ENCODE measurements around the gene KCNC1.

Gene KCNC1

DNA sequence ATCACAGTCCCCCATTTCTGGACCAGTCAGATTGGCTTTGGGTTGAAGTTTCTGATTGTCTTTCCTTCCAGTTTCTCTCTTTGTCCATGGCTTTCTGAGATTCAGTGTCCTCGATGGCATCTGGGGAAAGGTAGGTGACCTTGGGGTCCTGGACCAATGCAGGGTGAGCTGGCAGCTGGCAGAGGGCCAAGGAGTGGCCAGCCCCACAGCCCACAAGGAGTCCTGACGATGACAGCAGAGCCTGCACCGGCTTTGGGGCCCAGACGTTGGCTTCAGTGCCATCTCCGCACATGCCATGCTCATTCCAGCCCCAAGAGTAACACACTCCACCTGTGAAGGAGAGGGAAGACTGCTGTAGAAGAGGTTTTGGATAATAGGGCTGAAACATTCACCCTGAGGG lies 53.5 kb downstream of the KCNC1 start:
- H3K9me3 ChIP-seq (ENCODE audit: control insufficient read depth in 2 of 2, low read length in 2 of 2): no peaks in the 10 kb centered on the region
- no peak overlapping the region for H3K9ac ChIP-seq (ENCODE audit: low read depth in 1 of 2, low read length in 2 of 2)
- H3K36me3 ChIP-seq (ENCODE audit: control insufficient read depth in 2 of 2, insufficient read depth in 2 of 2, low read length in 2 of 2): peaks cover 0 to 4% of the 10 kb centered on the region in 2 donors
- H3K27me3 ChIP-seq (ENCODE audit: control insufficient read depth in 2 of 2, insufficient read depth in 2 of 2, low read length in 2 of 2): no peaks in the 10 kb centered on the region
- no peaks in the 10 kb centered on the region for H3K4me1 ChIP-seq (ENCODE audit: control insufficient read depth in 2 of 2, insufficient read depth in 2 of 2, low read length in 2 of 2)
- no peak overlapping the region for H3K27ac ChIP-seq (ENCODE audit: low read depth in 2 of 2, low read length in 2 of 2)
- H3K4me3 ChIP-seq (ENCODE audit: low read length in 2 of 2): no peak overlapping the region

DNA sequence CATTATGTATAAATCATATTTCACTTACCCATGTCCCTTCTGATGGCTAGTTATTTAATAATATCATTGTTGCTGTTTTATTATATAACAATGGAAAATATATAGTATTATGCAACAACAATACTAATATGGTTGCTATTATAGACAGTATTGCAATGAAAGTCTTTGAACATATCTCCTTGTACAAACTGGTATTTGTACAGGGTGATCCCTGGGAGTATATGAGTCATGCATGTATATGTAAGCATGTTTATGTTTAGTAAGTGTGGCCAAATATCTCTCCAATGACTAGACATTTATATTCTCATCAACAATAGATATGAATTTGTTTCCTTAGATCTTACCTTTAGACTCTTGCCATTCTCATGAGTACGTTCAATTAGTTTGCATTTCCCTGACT lies 55.9 kb downstream of the KCNC1 start:
- H3K9ac ChIP-seq (ENCODE audit: low read depth in 1 of 2, low read length in 2 of 2): no peak overlapping the region
- no peaks in the 10 kb centered on the region for H3K4me1 ChIP-seq (ENCODE audit: control insufficient read depth in 2 of 2, insufficient read depth in 2 of 2, low read length in 2 of 2)
- no peak overlapping the region for H3K4me3 ChIP-seq (ENCODE audit: low read length in 2 of 2)
- H3K27ac ChIP-seq (ENCODE audit: low read depth in 2 of 2, low read length in 2 of 2): no peak overlapping the region
- peaks cover 0 to 4% of the 10 kb centered on the region in 2 donors for H3K36me3 ChIP-seq (ENCODE audit: control insufficient read depth in 2 of 2, insufficient read depth in 2 of 2, low read length in 2 of 2)
- H3K27me3 ChIP-seq (ENCODE audit: control insufficient read depth in 2 of 2, insufficient read depth in 2 of 2, low read length in 2 of 2): no peaks in the 10 kb centered on the region
- H3K9me3 ChIP-seq (ENCODE audit: control insufficient read depth in 2 of 2, low read length in 2 of 2): no peaks in the 10 kb centered on the region

DNA sequence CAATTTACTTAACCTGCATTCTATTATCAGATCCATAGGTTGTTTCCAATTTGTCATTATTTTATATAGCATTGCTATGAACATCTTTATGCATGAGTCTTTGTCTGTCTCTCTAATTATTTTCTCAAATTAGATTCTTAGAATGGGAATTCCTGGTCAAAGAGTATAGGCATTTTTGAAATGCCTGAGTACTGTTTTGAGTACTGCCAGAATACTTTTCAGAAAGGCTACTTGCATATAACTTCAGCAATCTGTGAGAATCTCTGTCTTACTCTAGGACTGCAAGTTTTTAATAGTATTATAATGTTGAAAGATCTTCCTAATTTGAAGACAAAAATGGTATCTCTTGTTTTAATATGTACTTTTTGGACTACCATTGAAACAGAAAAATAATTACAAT lies 56.6 kb downstream of the KCNC1 start:
- no peak overlapping the region for H3K9ac ChIP-seq (ENCODE audit: low read depth in 1 of 2, low read length in 2 of 2)
- no peaks in the 10 kb centered on the region for H3K4me1 ChIP-seq (ENCODE audit: control insufficient read depth in 2 of 2, insufficient read depth in 2 of 2, low read length in 2 of 2)
- peaks cover 0 to 4% of the 10 kb centered on the region in 2 donors for H3K36me3 ChIP-seq (ENCODE audit: control insufficient read depth in 2 of 2, insufficient read depth in 2 of 2, low read length in 2 of 2)
- H3K4me3 ChIP-seq (ENCODE audit: low read length in 2 of 2): no peak overlapping the region
- no peak overlapping the region for H3K27ac ChIP-seq (ENCODE audit: low read depth in 2 of 2, low read length in 2 of 2)
- H3K27me3 ChIP-seq (ENCODE audit: control insufficient read depth in 2 of 2, insufficient read depth in 2 of 2, low read length in 2 of 2): no peaks in the 10 kb centered on the region
- H3K9me3 ChIP-seq (ENCODE audit: control insufficient read depth in 2 of 2, low read length in 2 of 2): no peaks in the 10 kb centered on the region

DNA sequence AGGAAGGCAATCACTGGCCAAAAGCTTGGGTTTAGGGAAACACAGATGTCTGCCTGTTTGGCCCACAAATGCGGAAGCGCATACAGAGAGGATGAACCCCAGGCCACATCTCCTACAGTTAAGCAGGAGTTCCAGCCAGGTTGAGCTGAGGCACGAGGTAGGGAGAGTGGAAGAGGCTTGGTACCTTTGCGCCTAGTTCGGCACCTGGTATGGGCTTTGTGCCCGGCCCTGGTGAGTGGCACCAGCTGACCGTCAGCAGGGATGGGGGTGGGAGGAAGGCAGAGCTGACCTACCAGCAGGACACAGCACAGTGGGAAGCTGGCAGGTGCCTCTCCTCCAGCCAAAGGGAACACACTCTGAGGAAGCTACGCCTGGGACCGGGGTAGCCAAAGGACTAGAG lies 57.6 kb downstream of the KCNC1 start:
- Histone ChIP-seq H3K4me3 (ENCODE audit: low read length in 2 of 2) (no peak overlapping the region), H3K4me1 (ENCODE audit: control insufficient read depth in 2 of 2, insufficient read depth in 2 of 2, low read length in 2 of 2) (no peaks in the 10 kb centered on the region), H3K27ac (ENCODE audit: low read depth in 2 of 2, low read length in 2 of 2) (no peak overlapping the region), H3K27me3 (ENCODE audit: control insufficient read depth in 2 of 2, insufficient read depth in 2 of 2, low read length in 2 of 2) (no peaks in the 10 kb centered on the region), H3K9me3 (ENCODE audit: control insufficient read depth in 2 of 2, low read length in 2 of 2) (no peaks in the 10 kb centered on the region), H3K9ac (ENCODE audit: low read depth in 1 of 2, low read length in 2 of 2) (no peak overlapping the region), H3K36me3 (ENCODE audit: control insufficient read depth in 2 of 2, insufficient read depth in 2 of 2, low read length in 2 of 2) (peaks cover 0 to 2% of the 10 kb centered on the region in 2 donors)

DNA sequence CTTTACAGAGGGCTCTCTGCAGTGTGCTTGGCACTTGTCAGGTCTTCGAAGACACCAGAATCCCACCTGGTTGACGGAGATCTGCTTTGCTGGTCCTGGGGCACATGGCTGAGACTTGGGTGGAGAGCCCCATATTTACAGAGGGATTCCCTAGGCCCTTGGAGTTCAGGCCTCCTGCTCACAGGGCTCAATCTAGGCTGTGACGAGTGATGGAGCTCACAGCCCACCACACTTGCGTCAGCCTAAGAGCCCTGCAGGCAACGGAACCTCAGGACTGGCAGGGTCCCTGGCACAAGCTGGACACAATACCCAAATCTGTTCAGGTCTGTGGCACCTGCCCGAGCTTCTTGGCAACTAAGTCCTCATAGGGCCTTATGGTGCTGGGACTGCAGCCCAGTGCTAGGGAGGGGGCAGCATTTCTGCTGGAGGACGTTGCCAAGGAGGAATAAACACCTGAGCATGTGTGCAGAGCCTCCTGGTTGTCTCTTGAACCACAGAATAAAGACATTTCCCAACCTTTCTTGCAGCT lies 59.1 kb downstream of the KCNC1 start:
- no peaks in the 10 kb centered on the region for H3K4me1 ChIP-seq (ENCODE audit: control insufficient read depth in 2 of 2, insufficient read depth in 2 of 2, low read length in 2 of 2)
- no peaks in the 10 kb centered on the region for H3K9me3 ChIP-seq (ENCODE audit: control insufficient read depth in 2 of 2, low read length in 2 of 2)
- H3K27ac ChIP-seq (ENCODE audit: low read depth in 2 of 2, low read length in 2 of 2): no peak overlapping the region
- H3K9ac ChIP-seq (ENCODE audit: low read depth in 1 of 2, low read length in 2 of 2): no peak overlapping the region
- no peaks in the 10 kb centered on the region for H3K36me3 ChIP-seq (ENCODE audit: control insufficient read depth in 2 of 2, insufficient read depth in 2 of 2, low read length in 2 of 2)
- H3K4me3 ChIP-seq (ENCODE audit: low read length in 2 of 2): no peak overlapping the region
- H3K27me3 ChIP-seq (ENCODE audit: control insufficient read depth in 2 of 2, insufficient read depth in 2 of 2, low read length in 2 of 2): no peaks in the 10 kb centered on the region

DNA sequence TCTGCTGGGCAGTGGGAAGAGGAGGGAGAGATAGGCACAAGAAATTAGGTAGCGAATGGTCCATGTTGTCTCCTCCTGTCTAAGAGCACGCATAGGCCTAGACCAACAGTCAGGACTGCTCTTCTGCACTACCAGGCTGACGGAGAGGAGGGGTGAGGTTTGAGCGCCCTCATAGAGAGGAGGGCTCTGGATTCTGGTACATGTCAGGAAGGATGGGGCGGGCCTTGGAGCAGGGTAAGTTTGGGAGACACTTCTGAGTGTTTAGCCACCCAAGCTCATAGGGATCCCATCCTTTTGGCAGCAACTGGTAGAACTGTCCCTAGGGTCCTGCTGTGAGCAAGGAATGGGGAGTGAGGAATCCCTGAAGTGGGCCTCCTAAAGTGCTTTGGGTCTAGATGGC lies 60.4 kb downstream of the KCNC1 start:
- no peak overlapping the region for H3K27ac ChIP-seq (ENCODE audit: low read depth in 2 of 2, low read length in 2 of 2)
- no peak overlapping the region for H3K4me3 ChIP-seq (ENCODE audit: low read length in 2 of 2)
- no peaks in the 10 kb centered on the region for H3K4me1 ChIP-seq (ENCODE audit: control insufficient read depth in 2 of 2, insufficient read depth in 2 of 2, low read length in 2 of 2)
- no peaks in the 10 kb centered on the region for H3K36me3 ChIP-seq (ENCODE audit: control insufficient read depth in 2 of 2, insufficient read depth in 2 of 2, low read length in 2 of 2)
- H3K9ac ChIP-seq (ENCODE audit: low read depth in 1 of 2, low read length in 2 of 2): no peak overlapping the region
- H3K27me3 ChIP-seq (ENCODE audit: control insufficient read depth in 2 of 2, insufficient read depth in 2 of 2, low read length in 2 of 2): no peaks in the 10 kb centered on the region
- no peaks in the 10 kb centered on the region for H3K9me3 ChIP-seq (ENCODE audit: control insufficient read depth in 2 of 2, low read length in 2 of 2)

DNA sequence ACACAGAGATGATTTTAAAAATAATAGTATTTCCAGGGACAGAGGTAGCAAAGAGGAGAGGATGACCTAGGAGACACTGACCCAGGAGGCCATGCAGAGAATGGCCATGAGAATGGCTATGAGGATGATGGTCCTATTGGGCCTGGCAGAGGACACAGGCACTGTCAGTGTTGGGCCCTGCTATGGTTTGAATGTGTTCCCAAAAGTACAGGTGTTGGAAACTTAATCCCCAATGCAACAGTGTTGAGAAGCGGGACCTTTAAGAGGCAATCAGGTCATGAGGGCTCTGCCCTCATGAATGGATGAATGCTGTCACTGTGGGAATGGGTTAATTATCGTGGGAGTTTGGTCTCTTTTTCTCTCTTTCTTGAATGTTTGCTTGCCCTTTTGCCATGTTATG lies 61.6 kb downstream of the KCNC1 start:
- Histone ChIP-seq H3K9ac (ENCODE audit: low read depth in 1 of 2, low read length in 2 of 2) (no peak overlapping the region), H3K4me1 (ENCODE audit: control insufficient read depth in 2 of 2, insufficient read depth in 2 of 2, low read length in 2 of 2) (no peaks in the 10 kb centered on the region), H3K27me3 (ENCODE audit: control insufficient read depth in 2 of 2, insufficient read depth in 2 of 2, low read length in 2 of 2) (no peaks in the 10 kb centered on the region), H3K27ac (ENCODE audit: low read depth in 2 of 2, low read length in 2 of 2) (no peak overlapping the region), H3K9me3 (ENCODE audit: control insufficient read depth in 2 of 2, low read length in 2 of 2) (no peaks in the 10 kb centered on the region), H3K36me3 (ENCODE audit: control insufficient read depth in 2 of 2, insufficient read depth in 2 of 2, low read length in 2 of 2) (no peaks in the 10 kb centered on the region), H3K4me3 (ENCODE audit: low read length in 2 of 2) (no peak overlapping the region)

DNA sequence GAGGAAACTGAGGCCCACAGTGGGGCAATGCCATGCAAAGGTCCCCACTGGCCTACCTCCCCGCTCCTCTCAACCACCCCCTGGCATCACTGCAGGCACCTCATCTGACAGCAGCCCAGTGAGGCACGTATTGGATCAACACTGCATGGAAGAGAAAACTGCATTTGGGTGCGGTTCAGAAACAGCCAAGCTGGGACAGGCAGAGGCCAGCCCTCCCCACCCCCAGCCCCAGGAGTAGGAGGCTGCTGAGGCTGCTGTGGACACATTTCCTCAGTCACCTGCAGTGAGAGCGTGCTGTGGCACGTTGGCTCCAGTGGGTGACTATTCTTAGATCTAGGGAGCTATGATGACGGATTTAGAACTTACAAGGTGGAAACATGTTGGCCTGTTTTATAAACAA lies 63.7 kb downstream of the KCNC1 start:
- Histone ChIP-seq H3K9ac (ENCODE audit: low read depth in 1 of 2, low read length in 2 of 2) (no peak overlapping the region), H3K9me3 (ENCODE audit: control insufficient read depth in 2 of 2, low read length in 2 of 2) (no peaks in the 10 kb centered on the region), H3K4me3 (ENCODE audit: low read length in 2 of 2) (no peak overlapping the region), H3K27ac (ENCODE audit: low read depth in 2 of 2, low read length in 2 of 2) (no peak overlapping the region), H3K36me3 (ENCODE audit: control insufficient read depth in 2 of 2, insufficient read depth in 2 of 2, low read length in 2 of 2) (no peaks in the 10 kb centered on the region), H3K27me3 (ENCODE audit: control insufficient read depth in 2 of 2, insufficient read depth in 2 of 2, low read length in 2 of 2) (no peaks in the 10 kb centered on the region), H3K4me1 (ENCODE audit: control insufficient read depth in 2 of 2, insufficient read depth in 2 of 2, low read length in 2 of 2) (no peaks in the 10 kb centered on the region)

DNA sequence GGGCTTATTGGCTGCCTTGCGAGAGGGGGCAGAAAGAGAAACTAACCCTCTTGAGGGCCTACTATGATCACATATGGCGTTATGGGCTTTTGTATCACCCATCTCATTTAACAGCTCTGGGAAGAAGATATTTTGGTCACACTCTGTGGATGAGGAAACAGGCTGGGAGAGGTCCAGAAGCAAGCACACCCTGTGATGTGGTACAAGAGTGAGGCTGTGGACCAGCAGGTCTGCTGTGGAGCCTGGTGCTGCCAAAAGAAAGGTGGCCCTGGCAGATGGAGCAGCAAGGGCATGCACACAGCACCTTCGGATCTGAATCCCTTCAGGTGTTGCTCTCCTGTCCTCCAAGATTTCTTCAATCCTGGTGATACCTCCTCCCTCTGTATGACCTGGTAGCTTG lies 64.1 kb downstream of the KCNC1 start:
- Histone ChIP-seq H3K27ac (ENCODE audit: low read depth in 2 of 2, low read length in 2 of 2) (no peak overlapping the region), H3K4me1 (ENCODE audit: control insufficient read depth in 2 of 2, insufficient read depth in 2 of 2, low read length in 2 of 2) (no peaks in the 10 kb centered on the region), H3K36me3 (ENCODE audit: control insufficient read depth in 2 of 2, insufficient read depth in 2 of 2, low read length in 2 of 2) (no peaks in the 10 kb centered on the region), H3K4me3 (ENCODE audit: low read length in 2 of 2) (no peak overlapping the region), H3K9me3 (ENCODE audit: control insufficient read depth in 2 of 2, low read length in 2 of 2) (no peaks in the 10 kb centered on the region), H3K27me3 (ENCODE audit: control insufficient read depth in 2 of 2, insufficient read depth in 2 of 2, low read length in 2 of 2) (no peaks in the 10 kb centered on the region), H3K9ac (ENCODE audit: low read depth in 1 of 2, low read length in 2 of 2) (no peak overlapping the region)

DNA sequence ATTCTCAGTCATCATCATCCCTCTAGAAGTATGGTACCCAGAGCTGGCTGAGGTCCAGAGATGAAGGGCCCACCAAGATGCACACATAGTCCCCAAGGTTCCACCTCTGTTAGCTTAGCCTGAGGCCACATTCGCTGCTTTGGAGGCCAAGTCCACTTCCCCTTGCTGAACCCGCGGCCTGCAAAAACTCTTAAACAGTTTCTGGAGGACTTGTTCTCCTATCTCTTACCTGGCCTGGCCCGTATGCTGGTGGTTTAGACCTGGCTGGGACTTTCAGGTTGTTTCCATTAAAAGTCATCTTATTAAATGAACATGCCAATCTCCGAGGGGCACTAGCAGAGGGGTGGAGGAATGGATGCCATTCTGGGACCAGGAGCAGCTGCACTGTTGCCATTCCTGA lies 64.6 kb downstream of the KCNC1 start:
- H3K4me3 ChIP-seq (ENCODE audit: low read length in 2 of 2): no peak overlapping the region
- no peaks in the 10 kb centered on the region for H3K36me3 ChIP-seq (ENCODE audit: control insufficient read depth in 2 of 2, insufficient read depth in 2 of 2, low read length in 2 of 2)
- no peaks in the 10 kb centered on the region for H3K4me1 ChIP-seq (ENCODE audit: control insufficient read depth in 2 of 2, insufficient read depth in 2 of 2, low read length in 2 of 2)
- no peak overlapping the region for H3K9ac ChIP-seq (ENCODE audit: low read depth in 1 of 2, low read length in 2 of 2)
- H3K27me3 ChIP-seq (ENCODE audit: control insufficient read depth in 2 of 2, insufficient read depth in 2 of 2, low read length in 2 of 2): no peaks in the 10 kb centered on the region
- no peaks in the 10 kb centered on the region for H3K9me3 ChIP-seq (ENCODE audit: control insufficient read depth in 2 of 2, low read length in 2 of 2)
- no peak overlapping the region for H3K27ac ChIP-seq (ENCODE audit: low read depth in 2 of 2, low read length in 2 of 2)

DNA sequence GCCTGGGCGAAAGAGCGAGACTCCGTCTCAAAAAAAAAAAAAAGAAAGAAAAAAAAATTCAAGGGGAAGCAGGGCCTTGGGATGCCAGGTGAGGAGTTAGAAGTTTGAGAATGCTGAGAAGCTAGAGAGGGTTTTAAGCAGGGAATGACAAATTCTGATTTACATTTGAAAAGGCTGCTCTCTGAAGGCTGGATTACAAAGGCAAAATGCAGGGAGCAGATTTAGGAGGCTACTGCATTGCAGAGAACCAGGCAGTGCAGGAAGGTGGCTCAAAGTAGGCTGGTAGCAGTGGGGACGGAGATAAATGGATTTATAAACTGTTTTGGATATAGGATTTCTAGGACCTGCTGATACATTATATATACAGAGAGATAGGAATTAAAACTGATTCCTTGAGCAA lies 66.6 kb downstream of the KCNC1 start:
- Histone ChIP-seq H3K9me3 (ENCODE audit: control insufficient read depth in 2 of 2, low read length in 2 of 2) (no peaks in the 10 kb centered on the region), H3K9ac (ENCODE audit: low read depth in 1 of 2, low read length in 2 of 2) (no peak overlapping the region), H3K27me3 (ENCODE audit: control insufficient read depth in 2 of 2, insufficient read depth in 2 of 2, low read length in 2 of 2) (no peaks in the 10 kb centered on the region), H3K36me3 (ENCODE audit: control insufficient read depth in 2 of 2, insufficient read depth in 2 of 2, low read length in 2 of 2) (no peaks in the 10 kb centered on the region), H3K27ac (ENCODE audit: low read depth in 2 of 2, low read length in 2 of 2) (no peak overlapping the region), H3K4me3 (ENCODE audit: low read length in 2 of 2) (no peak overlapping the region), H3K4me1 (ENCODE audit: control insufficient read depth in 2 of 2, insufficient read depth in 2 of 2, low read length in 2 of 2) (no peaks in the 10 kb centered on the region)

Measured in mucosa of rectum (tissue), 2 donors.